ENCODE data around the gene RARB. TPM values are rescaled to one million over a fixed set of nuclear protein-coding genes. Genes with fewer than 3 reads are reported as not detected.

Gene RARB
- total and polyA plus RNA-seq, 2 experiments from 2014 or later, result 0.14 to 0.42 TPM

DNA sequence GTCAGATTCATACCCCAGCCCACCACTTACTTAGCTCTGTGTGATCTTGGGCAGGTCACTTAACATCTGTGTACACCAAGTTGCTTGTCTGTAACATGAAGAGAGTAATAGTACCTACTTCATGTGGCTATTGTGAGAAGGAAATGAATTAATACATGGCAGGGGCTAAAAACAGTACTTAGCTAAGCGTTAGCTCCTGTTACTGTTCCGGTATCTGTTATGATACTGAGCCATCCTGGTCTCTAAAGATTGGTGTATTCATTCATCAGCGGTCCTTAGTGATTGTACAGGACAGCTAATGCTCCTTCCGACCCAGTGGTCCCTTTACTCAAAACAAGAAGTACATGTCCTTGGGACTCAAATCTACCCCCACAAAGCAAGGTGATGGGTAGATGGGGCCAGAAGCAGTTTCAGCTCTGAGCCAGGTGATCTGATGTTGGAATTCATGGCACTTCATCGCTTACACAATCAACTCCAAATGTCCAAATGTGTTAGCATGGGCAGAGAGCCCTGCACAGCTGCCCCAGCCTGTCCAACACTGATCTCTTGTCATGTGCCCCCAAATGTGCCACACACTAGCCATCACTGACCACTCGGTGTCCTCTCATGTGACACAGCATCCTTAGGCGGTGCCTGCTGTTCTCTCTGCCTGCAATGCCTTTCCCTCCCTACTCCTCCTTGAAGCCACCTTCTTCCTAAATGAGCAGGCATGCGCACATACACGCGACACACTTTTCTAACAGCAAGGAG, 84.1 kb downstream of the RARB start:
- Histone ChIP-seq H3K4me3 (no peak overlapping the region), H3K4me1 (ENCODE audit: insufficient read depth) (no peaks in the 10 kb centered on the region), H3K27ac (ENCODE audit: low read depth) (no peak overlapping the region), H3F3A (replicated peaks; ENCODE audit: low read depth) (no peaks in the 10 kb centered on the region), H3K36me3 (ENCODE audit: insufficient read depth) (no peaks in the 10 kb centered on the region), H3K79me2 (replicated peaks; ENCODE audit: insufficient read depth) (no peaks in the 10 kb centered on the region), H3K9me2 (ENCODE audit: insufficient read depth) (peaks cover 3% of the 10 kb centered on the region; the same call in 1 of the 2 replicates), H4K20me1 (replicated peaks; ENCODE audit: insufficient read depth) (no peaks in the 10 kb centered on the region), H3K4me2 (no peak overlapping the region), H2AFZ (no peak overlapping the region), H3K27me3 (ENCODE audit: insufficient read depth) (no peaks in the 10 kb centered on the region)
- Mint-ChIP-seq H3K27ac (no peak overlapping the region; the same call in 1 of the 2 replicates), H3K27me3 (ENCODE audit: insufficient read depth, low read depth, poor library complexity) (peaks cover 4% of the 10 kb centered on the region), H3K4me3 (no peak overlapping the region), H3K36me3 (ENCODE audit: low read depth) (no peaks in the 10 kb centered on the region), H3K4me1 (peaks cover 10% of the 10 kb centered on the region), H3K9me3 (no peaks in the 10 kb centered on the region; the same call in 2 of the 3 replicates)
- no peak for TF ChIP-seq ZNF114 (CRISPR knock-in tag; IDR thresholded peaks at IDR 0.05)
- TF ChIP-seq JUNB (IDR thresholded peaks at IDR 0.05; ENCODE audit: unreplicated experiment), result no peak
- TF ChIP-seq EZH2 (IDR thresholded peaks at IDR 0.05; ENCODE audit: low read depth, unreplicated experiment), result no peak
- TF ChIP-seq, protein P1, sequence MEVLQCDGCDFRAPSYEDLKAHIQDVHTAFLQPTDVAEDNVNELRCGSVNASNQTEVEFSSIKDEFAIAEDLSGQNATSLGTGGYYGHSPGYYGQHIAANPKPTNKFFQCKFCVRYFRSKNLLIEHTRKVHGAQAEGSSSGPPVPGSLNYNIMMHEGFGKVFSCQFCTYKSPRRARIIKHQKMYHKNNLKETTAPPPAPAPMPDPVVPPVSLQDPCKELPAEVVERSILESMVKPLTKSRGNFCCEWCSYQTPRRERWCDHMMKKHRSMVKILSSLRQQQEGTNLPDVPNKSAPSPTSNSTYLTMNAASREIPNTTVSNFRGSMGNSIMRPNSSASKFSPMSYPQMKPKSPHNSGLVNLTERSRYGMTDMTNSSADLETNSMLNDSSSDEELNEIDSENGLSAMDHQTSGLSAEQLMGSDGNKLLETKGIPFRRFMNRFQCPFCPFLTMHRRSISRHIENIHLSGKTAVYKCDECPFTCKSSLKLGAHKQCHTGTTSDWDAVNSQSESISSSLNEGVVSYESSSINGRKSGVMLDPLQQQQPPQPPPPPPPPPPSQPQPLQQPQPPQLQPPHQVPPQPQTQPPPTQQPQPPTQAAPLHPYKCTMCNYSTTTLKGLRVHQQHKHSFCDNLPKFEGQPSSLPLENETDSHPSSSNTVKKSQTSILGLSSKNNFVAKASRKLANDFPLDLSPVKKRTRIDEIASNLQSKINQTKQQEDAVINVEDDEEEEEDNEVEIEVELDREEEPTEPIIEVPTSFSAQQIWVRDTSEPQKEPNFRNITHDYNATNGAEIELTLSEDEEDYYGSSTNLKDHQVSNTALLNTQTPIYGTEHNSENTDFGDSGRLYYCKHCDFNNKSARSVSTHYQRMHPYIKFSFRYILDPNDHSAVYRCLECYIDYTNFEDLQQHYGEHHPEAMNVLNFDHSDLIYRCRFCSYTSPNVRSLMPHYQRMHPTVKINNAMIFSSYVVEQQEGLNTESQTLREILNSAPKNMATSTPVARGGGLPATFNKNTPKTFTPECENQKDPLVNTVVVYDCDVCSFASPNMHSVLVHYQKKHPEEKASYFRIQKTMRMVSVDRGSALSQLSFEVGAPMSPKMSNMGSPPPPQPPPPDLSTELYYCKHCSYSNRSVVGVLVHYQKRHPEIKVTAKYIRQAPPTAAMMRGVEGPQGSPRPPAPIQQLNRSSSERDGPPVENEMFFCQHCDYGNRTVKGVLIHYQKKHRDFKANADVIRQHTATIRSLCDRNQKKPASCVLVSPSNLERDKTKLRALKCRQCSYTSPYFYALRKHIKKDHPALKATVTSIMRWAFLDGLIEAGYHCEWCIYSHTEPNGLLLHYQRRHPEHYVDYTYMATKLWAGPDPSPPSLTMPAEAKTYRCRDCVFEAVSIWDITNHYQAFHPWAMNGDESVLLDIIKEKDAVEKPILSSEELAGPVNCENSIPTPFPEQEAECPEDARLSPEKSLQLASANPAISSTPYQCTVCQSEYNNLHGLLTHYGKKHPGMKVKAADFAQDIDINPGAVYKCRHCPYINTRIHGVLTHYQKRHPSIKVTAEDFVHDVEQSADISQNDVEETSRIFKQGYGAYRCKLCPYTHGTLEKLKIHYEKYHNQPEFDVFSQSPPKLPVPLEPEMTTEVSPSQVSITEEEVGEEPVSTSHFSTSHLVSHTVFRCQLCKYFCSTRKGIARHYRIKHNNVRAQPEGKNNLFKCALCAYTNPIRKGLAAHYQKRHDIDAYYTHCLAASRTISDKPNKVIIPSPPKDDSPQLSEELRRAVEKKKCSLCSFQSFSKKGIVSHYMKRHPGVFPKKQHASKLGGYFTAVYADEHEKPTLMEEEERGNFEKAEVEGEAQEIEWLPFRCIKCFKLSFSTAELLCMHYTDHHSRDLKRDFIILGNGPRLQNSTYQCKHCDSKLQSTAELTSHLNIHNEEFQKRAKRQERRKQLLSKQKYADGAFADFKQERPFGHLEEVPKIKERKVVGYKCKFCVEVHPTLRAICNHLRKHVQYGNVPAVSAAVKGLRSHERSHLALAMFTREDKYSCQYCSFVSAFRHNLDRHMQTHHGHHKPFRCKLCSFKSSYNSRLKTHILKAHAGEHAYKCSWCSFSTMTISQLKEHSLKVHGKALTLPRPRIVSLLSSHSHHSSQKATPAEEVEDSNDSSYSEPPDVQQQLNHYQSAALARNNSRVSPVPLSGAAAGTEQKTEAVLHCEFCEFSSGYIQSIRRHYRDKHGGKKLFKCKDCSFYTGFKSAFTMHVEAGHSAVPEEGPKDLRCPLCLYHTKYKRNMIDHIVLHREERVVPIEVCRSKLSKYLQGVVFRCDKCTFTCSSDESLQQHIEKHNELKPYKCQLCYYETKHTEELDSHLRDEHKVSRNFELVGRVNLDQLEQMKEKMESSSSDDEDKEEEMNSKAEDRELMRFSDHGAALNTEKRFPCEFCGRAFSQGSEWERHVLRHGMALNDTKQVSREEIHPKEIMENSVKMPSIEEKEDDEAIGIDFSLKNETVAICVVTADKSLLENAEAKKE (CRISPR knock-in tag; IDR thresholded peaks at IDR 0.05), result no peak
- no peak for TF ChIP-seq STAT1 (IDR thresholded peaks at IDR 0.05; ENCODE audit: unreplicated experiment)
- TF ChIP-seq, protein P2, sequence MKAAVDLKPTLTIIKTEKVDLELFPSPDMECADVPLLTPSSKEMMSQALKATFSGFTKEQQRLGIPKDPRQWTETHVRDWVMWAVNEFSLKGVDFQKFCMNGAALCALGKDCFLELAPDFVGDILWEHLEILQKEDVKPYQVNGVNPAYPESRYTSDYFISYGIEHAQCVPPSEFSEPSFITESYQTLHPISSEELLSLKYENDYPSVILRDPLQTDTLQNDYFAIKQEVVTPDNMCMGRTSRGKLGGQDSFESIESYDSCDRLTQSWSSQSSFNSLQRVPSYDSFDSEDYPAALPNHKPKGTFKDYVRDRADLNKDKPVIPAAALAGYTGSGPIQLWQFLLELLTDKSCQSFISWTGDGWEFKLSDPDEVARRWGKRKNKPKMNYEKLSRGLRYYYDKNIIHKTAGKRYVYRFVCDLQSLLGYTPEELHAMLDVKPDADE (IDR thresholded peaks at IDR 0.05), result no peak
- TF ChIP-seq, protein P3, sequence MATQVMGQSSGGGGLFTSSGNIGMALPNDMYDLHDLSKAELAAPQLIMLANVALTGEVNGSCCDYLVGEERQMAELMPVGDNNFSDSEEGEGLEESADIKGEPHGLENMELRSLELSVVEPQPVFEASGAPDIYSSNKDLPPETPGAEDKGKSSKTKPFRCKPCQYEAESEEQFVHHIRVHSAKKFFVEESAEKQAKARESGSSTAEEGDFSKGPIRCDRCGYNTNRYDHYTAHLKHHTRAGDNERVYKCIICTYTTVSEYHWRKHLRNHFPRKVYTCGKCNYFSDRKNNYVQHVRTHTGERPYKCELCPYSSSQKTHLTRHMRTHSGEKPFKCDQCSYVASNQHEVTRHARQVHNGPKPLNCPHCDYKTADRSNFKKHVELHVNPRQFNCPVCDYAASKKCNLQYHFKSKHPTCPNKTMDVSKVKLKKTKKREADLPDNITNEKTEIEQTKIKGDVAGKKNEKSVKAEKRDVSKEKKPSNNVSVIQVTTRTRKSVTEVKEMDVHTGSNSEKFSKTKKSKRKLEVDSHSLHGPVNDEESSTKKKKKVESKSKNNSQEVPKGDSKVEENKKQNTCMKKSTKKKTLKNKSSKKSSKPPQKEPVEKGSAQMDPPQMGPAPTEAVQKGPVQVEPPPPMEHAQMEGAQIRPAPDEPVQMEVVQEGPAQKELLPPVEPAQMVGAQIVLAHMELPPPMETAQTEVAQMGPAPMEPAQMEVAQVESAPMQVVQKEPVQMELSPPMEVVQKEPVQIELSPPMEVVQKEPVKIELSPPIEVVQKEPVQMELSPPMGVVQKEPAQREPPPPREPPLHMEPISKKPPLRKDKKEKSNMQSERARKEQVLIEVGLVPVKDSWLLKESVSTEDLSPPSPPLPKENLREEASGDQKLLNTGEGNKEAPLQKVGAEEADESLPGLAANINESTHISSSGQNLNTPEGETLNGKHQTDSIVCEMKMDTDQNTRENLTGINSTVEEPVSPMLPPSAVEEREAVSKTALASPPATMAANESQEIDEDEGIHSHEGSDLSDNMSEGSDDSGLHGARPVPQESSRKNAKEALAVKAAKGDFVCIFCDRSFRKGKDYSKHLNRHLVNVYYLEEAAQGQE (IDR thresholded peaks at IDR 0.05; ENCODE audit: unreplicated experiment), result no peak
- no peak for TF ChIP-seq ZNF331 (CRISPR knock-in tag; IDR thresholded peaks at IDR 0.05; ENCODE audit: low read depth)
- TF ChIP-seq CREB1 (CRISPR knock-in tag; IDR thresholded peaks at IDR 0.05; ENCODE audit: low read depth), result no peak
- ATAC-seq, result no peak
- DNase-seq (ENCODE audit: low spot score), result no peak

All from GM23338 (cell line).